ENCODE measurements around the gene GYG2. TPM values are rescaled to one million over a fixed set of nuclear protein-coding genes. Genes with fewer than 3 reads are reported as not detected.

Gene GYG2
- total and polyA plus RNA-seq, 8 donors = 2.2 to 8.6 (median 4.9) TPM

DNA sequence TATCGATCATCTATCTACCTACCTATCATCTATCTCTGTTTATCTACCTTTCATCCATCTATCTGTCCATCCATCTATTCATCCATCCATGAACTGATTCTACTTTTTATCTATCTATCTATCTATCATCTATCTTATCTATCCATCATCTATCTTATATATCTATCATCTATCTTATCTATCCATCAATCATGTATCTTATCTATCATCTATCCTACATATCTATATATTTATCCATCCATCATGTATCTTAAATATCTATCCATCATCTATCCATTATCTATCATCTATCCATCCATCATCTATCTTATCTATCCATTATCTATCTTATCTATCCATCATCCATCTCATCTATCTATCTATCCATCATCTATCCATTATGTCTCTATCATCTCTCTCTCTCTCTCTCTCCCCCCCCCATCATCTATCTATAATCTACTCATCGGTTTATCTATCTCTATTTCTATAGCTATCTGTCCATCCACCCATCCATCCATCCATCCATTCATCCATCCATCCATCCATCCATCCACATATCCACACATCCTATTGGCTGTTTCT, 79.5 kb downstream of the GYG2 start:
- ATAC-seq (no peak), FAIRE-seq (peak; percentile 74), DNase-seq (no peak)
- H3K36me3 ChIP-seq = peaks cover 4 to 13% (median 7%) of the 10 kb centered on the region in 3 donors
- no peak for TF ChIP-seq CTCF (IDR thresholded peaks at IDR 0.05)
- H3K27ac ChIP-seq = no peak overlapping the region
- no peaks in the 10 kb centered on the region for H3K9me3 ChIP-seq
- intact Hi-C loops (cut with DNase I) = no loop called here
- H3K4me3 ChIP-seq = no peak overlapping the region
- H3K4me1 ChIP-seq = no peaks in the 10 kb centered on the region
- 87 to 93% methylated on average over 2 of the region's 2 CpGs for WGBS, 2 donors
- no peaks in the 10 kb centered on the region for H3K27me3 ChIP-seq

GRCh38 chrX:2910109-2910508, 81.4 kb downstream of the GYG2 start:
- DNase-seq (no peak), FAIRE-seq (peak; percentile 97), ATAC-seq (no peak)
- Histone ChIP-seq H3K9me3 (no peaks in the 10 kb centered on the region), H3K4me1 (no peaks in the 10 kb centered on the region), H3K27me3 (no peaks in the 10 kb centered on the region), H3K27ac (no peak overlapping the region), H3K4me3 (no peak overlapping the region), H3K36me3 (peaks cover 4 to 20% (median 7%) of the 10 kb centered on the region in 3 donors)
- intact Hi-C loops (cut with DNase I) = no loop called here
- TF ChIP-seq CTCF (IDR thresholded peaks at IDR 0.05) = no peak
- 95 to 97% methylated on average over 3 of the region's 3 CpGs for WGBS, 2 donors

DNA sequence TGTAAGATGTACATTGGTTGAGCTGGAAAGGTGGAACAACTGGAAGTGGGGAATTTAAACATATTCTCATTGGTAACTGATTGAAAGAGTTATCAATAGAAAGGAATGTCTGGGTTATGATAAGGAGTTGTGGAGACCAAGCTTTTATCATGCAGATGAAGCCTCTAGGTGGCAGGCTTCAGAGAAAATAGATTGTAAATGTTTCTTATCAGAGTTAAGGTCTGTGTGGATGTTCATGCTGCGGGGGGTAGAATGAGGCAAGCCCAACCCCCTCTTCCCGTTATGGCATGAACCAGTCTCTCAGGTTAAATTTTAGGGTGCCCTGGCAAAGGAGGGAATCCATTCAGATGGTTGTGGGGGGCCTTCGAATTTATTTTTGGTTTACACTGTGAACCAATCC, 84.4 kb downstream of the GYG2 start:
- DNase-seq (no peak), FAIRE-seq (no peak), ATAC-seq (peak in 2 of 4 donors; percentile 22 to 28)
- intact Hi-C loops (cut with DNase I) = no loop called here
- H3K27me3 ChIP-seq = no peaks in the 10 kb centered on the region
- no peak overlapping the region for H3K4me3 ChIP-seq
- TF ChIP-seq CTCF (IDR thresholded peaks at IDR 0.05) = peak in 1 of 4 donors; percentile 14
- no peaks in the 10 kb centered on the region for H3K4me1 ChIP-seq
- H3K9me3 ChIP-seq = no peaks in the 10 kb centered on the region
- 47 to 50% methylated on average over 3 of the region's 3 CpGs for WGBS, 2 donors
- peaks cover 0 to 13% (median 0%) of the 10 kb centered on the region in 3 donors for H3K36me3 ChIP-seq
- no peak overlapping the region for H3K27ac ChIP-seq

DNA sequence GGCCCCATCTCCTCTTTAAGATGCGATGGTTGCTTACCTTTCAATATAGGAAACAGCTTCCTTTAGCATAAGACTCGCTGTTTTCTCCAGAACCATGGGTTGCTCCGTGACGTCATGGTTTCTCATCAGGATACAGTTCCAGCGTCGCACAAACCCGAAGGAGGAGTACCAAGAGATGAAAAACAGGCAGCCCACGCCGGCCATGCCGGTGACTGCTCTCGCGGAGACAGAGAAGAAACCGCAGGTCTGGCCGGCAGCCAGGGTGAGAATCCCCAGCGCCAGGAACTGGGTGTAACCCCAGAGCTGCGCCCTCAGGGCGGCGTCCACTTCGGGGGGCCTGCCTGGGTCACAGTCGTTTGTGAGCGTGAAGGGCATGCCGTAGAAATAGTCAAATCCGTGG, 89.0 kb downstream of the GYG2 start:
- Histone ChIP-seq H3K27me3 (no peaks in the 10 kb centered on the region), H3K4me1 (no peaks in the 10 kb centered on the region), H3K27ac (no peak overlapping the region), H3K9me3 (no peaks in the 10 kb centered on the region), H3K4me3 (no peak overlapping the region), H3K36me3 (peaks cover 0 to 38% (median 6%) of the 10 kb centered on the region in 3 donors)
- 96 to 98% methylated on average over 23 of the region's 23 CpGs for WGBS, 2 donors
- no peak for TF ChIP-seq CTCF (IDR thresholded peaks at IDR 0.05)
- FAIRE-seq = no peak
- no peak for ATAC-seq
- no peak for DNase-seq
- intact Hi-C loops (cut with DNase I) = no loop called here

DNA sequence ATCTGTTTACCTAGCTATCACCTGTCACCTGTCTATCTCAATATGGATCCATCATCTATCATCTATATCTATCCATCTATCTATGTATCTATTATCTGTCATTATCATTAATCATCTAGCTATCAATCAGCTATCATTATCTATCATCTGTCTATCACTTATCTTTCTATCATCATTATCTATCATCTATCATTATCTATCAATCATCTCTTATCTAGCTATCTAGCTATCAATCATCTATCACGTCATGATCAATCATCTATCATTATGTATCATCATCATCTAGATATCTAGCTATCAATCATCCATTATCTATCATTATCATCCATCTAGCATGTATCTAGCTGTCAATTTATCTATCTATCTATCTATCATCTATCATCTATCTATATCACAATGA, 92.5 kb downstream of the GYG2 start:
- Histone ChIP-seq H3K4me1 (no peaks in the 10 kb centered on the region), H3K27ac (no peak overlapping the region), H3K4me3 (no peak overlapping the region), H3K36me3 (peaks cover 0 to 27% (median 12%) of the 10 kb centered on the region in 3 donors), H3K9me3 (no peaks in the 10 kb centered on the region), H3K27me3 (no peaks in the 10 kb centered on the region)
- 43 to 61% methylated on average over 1 of the region's 1 CpG for WGBS, 2 donors
- DNase-seq (no peak), ATAC-seq (no peak), FAIRE-seq (peak; percentile 77)
- intact Hi-C loops (cut with DNase I) = no loop called here
- no peak for TF ChIP-seq CTCF (IDR thresholded peaks at IDR 0.05)
